ENCODE results near the gene FAM135A. TPM values are rescaled to one million over a fixed set of nuclear protein-coding genes. Genes with fewer than 3 reads are reported as not detected.
A peak's percentile ranks its signal among the peaks of the same experiment; 100 is the strongest.

FAM135A gene
- total and polyA plus RNA-seq, 9 of the 15 experiments (the other 6 are each of a cell fraction or from before 2014, with no cell fraction given): 7.4 to 32.9 (median 19.2) TPM

GRCh38 chr6:70390067-70390466 lies 23.2 kb upstream of the FAM135A start (continued):
- TF ChIP-seq SMARCB1 (IDR thresholded peaks at IDR 0.05; ENCODE audit: insufficient read length, low read depth) (no peak), DEAF1 (CRISPR knock-in tag; IDR thresholded peaks at IDR 0.05) (no peak), SOX6 (IDR thresholded peaks at IDR 0.05) (peak; percentile 53; the same call in 1 of the 2 replicates), DIDO1 (tag; IDR thresholded peaks at IDR 0.05; ENCODE audit: low read depth) (no peak), CLOCK (CRISPR knock-in tag; IDR thresholded peaks at IDR 0.05; ENCODE audit: borderline replicate concordance) (no peak), HINFP (tag; conservative IDR thresholded peaks at IDR 0.05; ENCODE audit: low read depth) (no peak), ZNF518B (CRISPR knock-in tag; IDR thresholded peaks at IDR 0.05) (no peak), DMBX1 (CRISPR knock-in tag; IDR thresholded peaks at IDR 0.05; ENCODE audit: borderline replicate concordance) (peak; percentile 42; the same call in 1 of the 2 replicates), ZNF507 (tag; conservative IDR thresholded peaks at IDR 0.05) (no peak), HMBOX1 (IDR thresholded peaks at IDR 0.05) (no peak), RBM25 (IDR thresholded peaks at IDR 0.05; ENCODE audit: low read depth, low read length, severe bottlenecking) (no peak), FOXA1 (IDR thresholded peaks at IDR 0.05; ENCODE audit: borderline replicate concordance) (0 out of 2 replicates have a peak, but pooled peaks have one; percentile 47)
- TF ChIP-seq, protein P1, sequence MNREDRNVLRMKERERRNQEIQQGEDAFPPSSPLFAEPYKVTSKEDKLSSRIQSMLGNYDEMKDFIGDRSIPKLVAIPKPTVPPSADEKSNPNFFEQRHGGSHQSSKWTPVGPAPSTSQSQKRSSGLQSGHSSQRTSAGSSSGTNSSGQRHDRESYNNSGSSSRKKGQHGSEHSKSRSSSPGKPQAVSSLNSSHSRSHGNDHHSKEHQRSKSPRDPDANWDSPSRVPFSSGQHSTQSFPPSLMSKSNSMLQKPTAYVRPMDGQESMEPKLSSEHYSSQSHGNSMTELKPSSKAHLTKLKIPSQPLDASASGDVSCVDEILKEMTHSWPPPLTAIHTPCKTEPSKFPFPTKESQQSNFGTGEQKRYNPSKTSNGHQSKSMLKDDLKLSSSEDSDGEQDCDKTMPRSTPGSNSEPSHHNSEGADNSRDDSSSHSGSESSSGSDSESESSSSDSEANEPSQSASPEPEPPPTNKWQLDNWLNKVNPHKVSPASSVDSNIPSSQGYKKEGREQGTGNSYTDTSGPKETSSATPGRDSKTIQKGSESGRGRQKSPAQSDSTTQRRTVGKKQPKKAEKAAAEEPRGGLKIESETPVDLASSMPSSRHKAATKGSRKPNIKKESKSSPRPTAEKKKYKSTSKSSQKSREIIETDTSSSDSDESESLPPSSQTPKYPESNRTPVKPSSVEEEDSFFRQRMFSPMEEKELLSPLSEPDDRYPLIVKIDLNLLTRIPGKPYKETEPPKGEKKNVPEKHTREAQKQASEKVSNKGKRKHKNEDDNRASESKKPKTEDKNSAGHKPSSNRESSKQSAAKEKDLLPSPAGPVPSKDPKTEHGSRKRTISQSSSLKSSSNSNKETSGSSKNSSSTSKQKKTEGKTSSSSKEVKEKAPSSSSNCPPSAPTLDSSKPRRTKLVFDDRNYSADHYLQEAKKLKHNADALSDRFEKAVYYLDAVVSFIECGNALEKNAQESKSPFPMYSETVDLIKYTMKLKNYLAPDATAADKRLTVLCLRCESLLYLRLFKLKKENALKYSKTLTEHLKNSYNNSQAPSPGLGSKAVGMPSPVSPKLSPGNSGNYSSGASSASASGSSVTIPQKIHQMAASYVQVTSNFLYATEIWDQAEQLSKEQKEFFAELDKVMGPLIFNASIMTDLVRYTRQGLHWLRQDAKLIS (CRISPR knock-in tag; IDR thresholded peaks at IDR 0.05): no peak
